ENCODE results near the gene SPEM2.

The SPEM2 gene

DNA sequence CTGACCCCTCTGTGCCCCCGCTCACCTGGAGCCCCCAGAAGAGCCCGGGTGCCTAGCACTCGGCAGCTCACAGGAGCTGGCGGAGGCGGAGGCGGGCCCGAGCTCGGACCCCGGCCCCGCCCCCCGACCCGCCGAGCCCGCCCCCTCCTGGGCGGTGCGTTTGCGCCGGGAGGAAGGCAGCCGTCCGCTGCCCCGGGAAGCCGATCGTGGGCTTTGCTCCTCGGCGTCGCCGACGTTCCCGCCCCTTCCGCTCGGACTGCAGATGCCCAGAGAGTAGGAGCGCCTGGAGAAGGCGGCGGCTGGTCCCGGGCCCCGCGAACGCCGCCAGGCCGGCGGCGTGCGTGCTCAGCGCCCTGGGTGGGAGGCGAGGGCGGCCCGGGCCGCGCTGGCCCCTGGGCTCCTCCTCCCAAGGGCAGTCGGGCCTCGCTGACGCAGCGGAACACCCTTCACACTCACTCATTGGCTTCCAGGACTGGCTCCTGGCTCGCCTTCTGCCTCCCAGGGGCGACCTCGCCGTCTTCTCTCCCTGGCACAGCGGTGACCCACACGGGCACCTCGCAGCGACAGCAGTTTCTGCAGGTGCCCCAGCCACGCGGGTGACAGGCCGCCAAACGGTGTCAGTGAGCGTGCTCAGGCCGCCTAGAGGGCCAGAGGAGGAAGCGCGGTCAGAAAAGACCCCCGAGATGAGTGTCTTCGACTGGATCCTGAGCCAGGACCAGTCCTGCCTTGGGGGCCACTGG is 30.8 kb upstream of the SPEM2 start, which contains the start of gene PLSCR3:
Gene PLSCR3, minus strand, starts transcription at position 74 of the 740 bp plus-strand sequence. CDS start 415 bp downstream, outside the sequence.
- TF ChIP-seq, protein P1, sequence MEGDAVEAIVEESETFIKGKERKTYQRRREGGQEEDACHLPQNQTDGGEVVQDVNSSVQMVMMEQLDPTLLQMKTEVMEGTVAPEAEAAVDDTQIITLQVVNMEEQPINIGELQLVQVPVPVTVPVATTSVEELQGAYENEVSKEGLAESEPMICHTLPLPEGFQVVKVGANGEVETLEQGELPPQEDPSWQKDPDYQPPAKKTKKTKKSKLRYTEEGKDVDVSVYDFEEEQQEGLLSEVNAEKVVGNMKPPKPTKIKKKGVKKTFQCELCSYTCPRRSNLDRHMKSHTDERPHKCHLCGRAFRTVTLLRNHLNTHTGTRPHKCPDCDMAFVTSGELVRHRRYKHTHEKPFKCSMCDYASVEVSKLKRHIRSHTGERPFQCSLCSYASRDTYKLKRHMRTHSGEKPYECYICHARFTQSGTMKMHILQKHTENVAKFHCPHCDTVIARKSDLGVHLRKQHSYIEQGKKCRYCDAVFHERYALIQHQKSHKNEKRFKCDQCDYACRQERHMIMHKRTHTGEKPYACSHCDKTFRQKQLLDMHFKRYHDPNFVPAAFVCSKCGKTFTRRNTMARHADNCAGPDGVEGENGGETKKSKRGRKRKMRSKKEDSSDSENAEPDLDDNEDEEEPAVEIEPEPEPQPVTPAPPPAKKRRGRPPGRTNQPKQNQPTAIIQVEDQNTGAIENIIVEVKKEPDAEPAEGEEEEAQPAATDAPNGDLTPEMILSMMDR (IDR thresholded peaks at IDR 0.05; ENCODE audit: low read depth, low read length): peak; percentile 38
- DNase-seq (ENCODE audit: extremely low read depth, low read depth): peak; percentile 62

DNA sequence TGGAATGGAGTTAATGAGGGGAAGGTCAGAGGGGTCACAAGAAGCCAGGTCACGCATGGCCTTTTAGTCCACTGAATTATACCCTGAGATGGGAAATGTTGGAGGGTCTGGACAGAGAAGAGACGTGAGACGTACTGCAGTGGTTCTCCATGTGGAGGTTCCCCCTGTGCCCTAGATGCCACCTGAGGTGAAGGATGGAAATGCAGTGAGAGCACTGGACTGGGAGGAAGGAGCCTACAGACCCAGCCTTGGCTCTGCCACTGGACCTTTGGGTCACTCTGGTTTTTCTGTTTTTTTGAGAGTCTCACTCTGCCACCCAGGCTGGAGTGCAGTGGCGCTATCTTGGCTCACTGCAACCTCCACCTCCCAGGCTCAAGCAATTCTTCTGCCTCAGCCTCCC is 29.3 kb upstream of the SPEM2 start:
- DNase-seq (ENCODE audit: extremely low read depth, low read depth): no peak
- TF ChIP-seq, protein P1 (IDR thresholded peaks at IDR 0.05; ENCODE audit: low read depth, low read length): no peak

DNA sequence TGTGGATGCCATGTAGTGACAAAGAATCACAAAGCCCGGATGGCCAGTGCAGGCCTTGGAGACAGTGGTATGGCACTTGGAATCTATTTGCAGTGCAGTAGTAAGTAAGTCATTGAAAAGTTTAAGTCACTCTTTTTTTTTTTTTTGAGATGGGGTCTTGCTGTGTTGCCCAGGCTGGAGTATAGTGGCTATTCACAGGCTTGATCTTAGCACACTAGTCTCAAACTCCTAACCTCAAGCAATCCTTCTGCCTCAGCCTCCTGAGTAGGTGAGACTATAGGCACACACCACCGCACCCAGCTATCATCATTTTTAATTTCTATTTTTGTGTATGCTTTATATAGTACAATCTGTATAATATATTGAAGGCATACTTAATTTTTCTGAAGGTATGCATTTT is 26.8 kb upstream of the SPEM2 start:
- no peak for DNase-seq (ENCODE audit: extremely low read depth, low read depth)
- TF ChIP-seq, protein P1 (IDR thresholded peaks at IDR 0.05; ENCODE audit: low read depth, low read length): no peak

DNA sequence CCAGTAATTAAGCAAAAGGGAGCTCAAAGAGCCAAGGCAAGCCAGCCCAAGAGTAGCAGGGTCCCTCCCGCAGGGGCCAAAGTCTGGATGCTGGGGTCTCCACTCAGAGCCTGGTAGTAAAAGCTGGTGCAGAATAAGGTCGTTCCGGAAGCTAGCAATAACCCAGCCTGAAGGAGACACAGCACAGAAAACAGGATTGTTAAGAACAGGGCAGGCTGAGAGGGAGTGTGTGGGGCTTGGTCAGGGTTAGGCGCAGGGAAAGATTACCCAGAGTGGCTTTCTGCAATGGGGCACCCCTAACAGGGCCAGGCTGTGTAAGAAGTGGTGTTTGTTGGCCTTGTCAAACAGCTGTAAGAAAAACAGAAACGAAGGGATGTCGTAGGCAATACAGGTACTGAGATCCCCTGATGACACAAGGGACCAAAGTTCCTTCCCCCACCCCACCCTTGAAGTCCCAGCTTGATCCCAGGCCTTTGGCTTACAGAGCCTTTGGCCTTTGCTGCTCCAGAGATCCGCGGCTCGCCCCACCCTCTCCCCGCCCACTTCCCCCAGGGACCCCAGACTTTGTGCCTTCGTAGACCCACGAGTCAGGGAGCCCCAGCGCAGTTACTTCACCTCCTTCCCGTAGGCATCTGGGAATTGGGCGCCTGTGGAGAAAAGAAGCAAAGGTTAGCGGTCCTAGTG is 22.2 kb upstream of the SPEM2 start:
- no peak for DNase-seq (ENCODE audit: extremely low read depth, low read depth)

DNA sequence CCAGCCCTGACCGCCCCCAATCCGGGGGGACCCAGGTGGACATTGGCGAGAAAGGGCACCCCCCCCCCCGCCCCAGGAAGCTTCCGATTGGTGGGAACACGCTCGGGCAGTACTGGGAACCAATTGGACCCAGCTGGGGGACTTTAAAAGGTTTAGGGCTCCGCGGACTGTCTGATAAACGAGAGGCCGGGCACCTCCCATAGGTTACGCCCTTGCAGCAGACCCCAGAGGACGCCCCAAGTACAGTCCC is 21.8 kb upstream of the SPEM2 start:
- DNase-seq (ENCODE audit: extremely low read depth, low read depth): no peak
- TF ChIP-seq, protein P1 (IDR thresholded peaks at IDR 0.05; ENCODE audit: low read depth, low read length): no peak

More for the DNA sequence above, 22.2 kb upstream of the SPEM2 start:
- TF ChIP-seq, protein P1 (IDR thresholded peaks at IDR 0.05; ENCODE audit: low read depth, low read length): no peak

DNA sequence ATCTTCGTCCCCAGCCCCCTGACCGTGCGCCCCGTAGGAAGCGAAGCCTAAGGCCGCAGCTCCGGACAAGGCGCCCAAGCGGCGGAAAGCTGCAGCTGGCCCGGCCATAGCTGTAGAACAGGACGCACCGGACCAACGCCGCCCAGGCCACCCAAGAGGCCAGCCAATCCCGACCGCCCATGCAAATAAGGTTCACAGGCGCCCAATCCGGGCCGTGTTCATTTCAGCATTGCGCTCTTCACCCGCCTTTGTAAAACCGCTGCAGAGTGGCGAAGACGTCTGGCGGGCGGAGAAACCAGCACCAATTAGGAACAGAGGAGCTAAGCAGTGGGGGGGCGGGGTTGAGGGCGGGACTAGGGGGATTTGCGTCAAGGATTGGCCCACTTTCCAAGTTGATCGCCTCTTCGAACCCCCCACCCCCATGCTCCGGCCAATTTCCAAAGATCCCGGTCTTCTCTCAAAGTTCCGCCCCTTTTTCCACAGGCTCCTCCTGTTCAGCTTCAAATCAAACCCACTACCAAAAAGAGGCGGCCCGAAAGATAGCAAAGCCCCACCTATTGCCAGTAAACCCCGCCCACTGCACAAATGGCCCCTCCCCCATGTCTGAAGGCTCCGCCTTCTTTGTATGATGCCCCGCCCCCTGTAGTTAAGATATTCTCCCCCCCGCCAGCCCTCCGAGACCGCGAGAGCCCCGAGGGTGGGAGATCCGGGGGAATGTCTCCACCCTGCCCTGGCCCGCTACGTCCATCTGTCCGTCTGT is 21.3 kb upstream of the SPEM2 start, which contains the start of gene TMEM256:
Gene TMEM256, minus strand, starts transcription at position 121 of the 760 bp plus-strand sequence. Its CDS starts 13 bp downstream, at position 108.
- TF ChIP-seq, protein P1 (IDR thresholded peaks at IDR 0.05; ENCODE audit: low read depth, low read length): no peak; the same call in 1 of the 2 replicates
- DNase-seq (ENCODE audit: extremely low read depth, low read depth): peak; percentile 99
